Uterus (tissue), 2 donors: Measurements from ENCODE around the gene PEAR1.

Experiments used
- POLR2A ChIP-seq, 2 donors: fragments of 450-650 bp; IDR thresholded peaks; one replicate each; pipeline ENCODE4 v1.6.1; 2016; ENCODE audit warnings: antibody characterized with exemption in 2 of 2, mild to moderate bottlenecking in 1 of 2, moderate library complexity in 1 of 2
- TF ChIP-seq, protein P1 (sequence below), 4 experiments: fragments of 200-600 bp in 2 of 4; fragments of 450-650 bp in 2 of 4; sonication (generic) in 2 of 4; IDR thresholded peaks; one replicate each; pipeline ENCODE4 v1.5.1; 2016 to 2019; ENCODE audit warnings: antibody characterized with exemption in 4 of 4, mild to moderate bottlenecking in 2 of 4, moderate library complexity in 1 of 4

DNA sequence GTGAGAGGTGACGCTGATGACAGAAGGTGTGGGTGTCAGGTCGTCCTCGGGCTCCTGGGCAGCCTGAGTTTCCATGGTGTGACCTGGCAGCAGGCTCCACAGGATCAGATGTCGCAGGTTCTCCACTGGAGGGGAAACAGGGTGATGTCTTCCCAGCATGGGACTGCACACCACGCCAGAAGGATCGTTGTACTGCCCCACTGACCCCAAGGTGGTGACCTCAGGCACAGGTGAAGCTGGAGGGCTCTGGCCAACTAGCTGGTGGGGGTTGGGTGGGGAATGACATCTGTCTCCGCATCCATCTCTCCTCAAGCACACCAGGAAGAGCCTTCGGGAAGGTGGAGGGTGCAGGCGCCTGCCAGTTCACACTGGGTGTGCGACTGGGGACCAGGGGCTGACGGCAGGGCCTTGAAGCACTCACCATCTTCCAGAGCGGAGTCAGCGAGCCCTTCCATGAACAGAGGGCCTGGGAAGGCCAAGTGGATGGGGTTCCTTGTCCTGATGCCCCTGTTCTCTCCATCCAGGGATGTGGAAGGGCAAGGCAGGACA is 46.3 kb downstream of the PEAR1 start:
- TF ChIP-seq, protein P1, sequence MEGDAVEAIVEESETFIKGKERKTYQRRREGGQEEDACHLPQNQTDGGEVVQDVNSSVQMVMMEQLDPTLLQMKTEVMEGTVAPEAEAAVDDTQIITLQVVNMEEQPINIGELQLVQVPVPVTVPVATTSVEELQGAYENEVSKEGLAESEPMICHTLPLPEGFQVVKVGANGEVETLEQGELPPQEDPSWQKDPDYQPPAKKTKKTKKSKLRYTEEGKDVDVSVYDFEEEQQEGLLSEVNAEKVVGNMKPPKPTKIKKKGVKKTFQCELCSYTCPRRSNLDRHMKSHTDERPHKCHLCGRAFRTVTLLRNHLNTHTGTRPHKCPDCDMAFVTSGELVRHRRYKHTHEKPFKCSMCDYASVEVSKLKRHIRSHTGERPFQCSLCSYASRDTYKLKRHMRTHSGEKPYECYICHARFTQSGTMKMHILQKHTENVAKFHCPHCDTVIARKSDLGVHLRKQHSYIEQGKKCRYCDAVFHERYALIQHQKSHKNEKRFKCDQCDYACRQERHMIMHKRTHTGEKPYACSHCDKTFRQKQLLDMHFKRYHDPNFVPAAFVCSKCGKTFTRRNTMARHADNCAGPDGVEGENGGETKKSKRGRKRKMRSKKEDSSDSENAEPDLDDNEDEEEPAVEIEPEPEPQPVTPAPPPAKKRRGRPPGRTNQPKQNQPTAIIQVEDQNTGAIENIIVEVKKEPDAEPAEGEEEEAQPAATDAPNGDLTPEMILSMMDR (IDR thresholded peaks at IDR 0.05): no peak
- TF ChIP-seq POLR2A (IDR thresholded peaks at IDR 0.05): no peak
